Mammary microvascular endothelial cell (primary cell): ENCODE data around the gene TEKT3. TPM values are rescaled to one million over a fixed set of nuclear protein-coding genes. Genes with fewer than 3 reads are reported as not detected.

ENCODE experiments used
- total RNA-seq: library from RNA; depleted of rRNA; stranded (reverse); fragments of >200 nt; gene quantifications from 2 replicates; pipeline ENCODE4 v1.2.3, GENCODE V29; 2015

The TEKT3 gene
- total RNA-seq, result not detected in 2 replicates

DNA sequence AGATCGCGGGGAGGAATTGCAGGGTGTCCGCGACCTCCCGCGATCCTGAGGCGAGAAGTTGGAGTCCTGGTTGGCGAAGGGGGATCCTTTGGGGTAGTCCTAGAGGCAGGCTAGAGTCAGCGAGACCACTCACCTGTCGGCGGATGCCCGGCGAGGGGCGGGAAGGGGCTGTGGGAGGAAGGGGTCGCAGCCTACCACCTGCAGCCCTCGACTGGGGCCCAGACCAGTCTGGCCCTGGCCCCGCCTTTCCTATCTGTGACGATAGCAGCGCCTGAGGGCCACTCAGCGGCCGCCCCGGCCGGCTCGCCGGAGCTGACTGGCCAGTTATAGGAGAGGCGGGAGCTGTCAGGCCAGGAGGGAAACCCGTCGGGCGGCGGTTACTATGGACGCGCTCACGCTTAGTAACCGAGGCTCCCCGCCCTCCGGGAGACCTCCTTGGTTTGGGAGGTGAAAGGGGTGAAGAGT, at the start of gene TEKT3:
TSS of gene TEKT3 (minus strand) at position 213 of the 465 bp plus-strand sequence. CDS start 10,012 bp downstream, outside the sequence.

DNA sequence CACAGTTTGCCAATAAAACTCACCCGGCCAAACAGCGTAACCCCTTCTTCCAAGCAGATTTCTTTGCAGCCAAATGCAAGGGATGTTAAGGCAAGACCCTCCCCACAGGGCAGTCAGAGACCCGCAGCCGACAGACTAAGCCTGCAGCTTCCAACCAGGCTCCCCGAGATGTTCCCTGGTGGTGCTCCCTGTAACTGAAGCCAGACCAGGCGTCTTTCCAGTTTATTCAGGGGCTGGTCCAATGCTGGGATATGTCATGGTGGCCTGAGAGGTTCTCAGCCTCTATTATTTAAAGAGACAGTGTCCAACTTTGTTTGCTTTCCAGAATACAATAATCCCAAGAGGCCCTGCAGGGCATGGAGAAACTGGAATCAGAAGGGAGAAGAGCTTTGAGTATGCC, 76.3 kb downstream of the TEKT3 start, which contains the start of gene PMP22:
TSS of gene PMP22 (minus strand) at position 196 of the 400 bp plus-strand sequence. CDS start 4,599 bp downstream, outside the sequence.

Other genes with a start within 250 kb of the TEKT3 start
- 159 and 161 TPM in 2 replicates for gene PMP22, start 76.3 kb downstream of the TEKT3 start, total RNA-seq
- not detected in 2 replicates for gene CDRT4, start 126.0 kb upstream of the TEKT3 start, total RNA-seq
- gene TVP23C, start 221.9 kb upstream of the TEKT3 start, total RNA-seq, result 3.1 and 5.9 TPM in 2 replicates